Peyer's patch (tissue), 4 donors: ENCODE data around the gene MOB3A.

Experiments
- POLR2A ChIP-seq, 2 donors: fragments of 450-650 bp; IDR thresholded peaks; one replicate each; pipeline ENCODE4 v1.5.1; 2017; ENCODE audit warnings: antibody characterized with exemption in 2 of 2, mild to moderate bottlenecking in 2 of 2, moderate library complexity in 2 of 2
- TF ChIP-seq, protein P1 (sequence below), 6 experiments: fragments of 450-650 bp in 4 of 6; fragments of 200-600 bp in 2 of 6; sonication (generic) in 1 of 6; IDR thresholded peaks; one replicate each; pipeline ENCODE4 v1.5.1; 2017 to 2019; ENCODE audit warnings: antibody characterized with exemption in 6 of 6, mild to moderate bottlenecking in 3 of 6, moderate library complexity in 1 of 6

DNA sequence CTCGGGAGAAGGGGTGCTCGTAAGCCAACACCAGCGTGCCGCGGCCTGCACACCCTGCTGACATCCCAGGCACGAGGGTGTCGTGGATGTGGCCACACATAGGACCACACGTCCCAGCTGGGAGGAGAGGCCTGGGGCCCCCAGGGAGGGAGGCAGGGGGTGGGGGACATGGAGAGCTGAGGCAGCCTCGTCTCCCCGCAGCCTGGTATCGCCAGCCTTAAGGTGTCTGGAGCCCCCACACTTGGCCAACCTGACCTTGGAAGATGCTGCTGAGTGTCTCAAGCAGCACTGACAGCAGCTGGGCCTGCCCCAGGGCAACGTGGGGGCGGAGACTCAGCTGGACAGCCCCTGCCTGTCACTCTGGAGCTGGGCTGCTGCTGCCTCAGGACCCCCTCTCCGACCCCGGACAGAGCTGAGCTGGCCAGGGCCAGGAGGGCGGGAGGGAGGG, 3.0 kb upstream of the MOB3A start:
- TF ChIP-seq, protein P1, sequence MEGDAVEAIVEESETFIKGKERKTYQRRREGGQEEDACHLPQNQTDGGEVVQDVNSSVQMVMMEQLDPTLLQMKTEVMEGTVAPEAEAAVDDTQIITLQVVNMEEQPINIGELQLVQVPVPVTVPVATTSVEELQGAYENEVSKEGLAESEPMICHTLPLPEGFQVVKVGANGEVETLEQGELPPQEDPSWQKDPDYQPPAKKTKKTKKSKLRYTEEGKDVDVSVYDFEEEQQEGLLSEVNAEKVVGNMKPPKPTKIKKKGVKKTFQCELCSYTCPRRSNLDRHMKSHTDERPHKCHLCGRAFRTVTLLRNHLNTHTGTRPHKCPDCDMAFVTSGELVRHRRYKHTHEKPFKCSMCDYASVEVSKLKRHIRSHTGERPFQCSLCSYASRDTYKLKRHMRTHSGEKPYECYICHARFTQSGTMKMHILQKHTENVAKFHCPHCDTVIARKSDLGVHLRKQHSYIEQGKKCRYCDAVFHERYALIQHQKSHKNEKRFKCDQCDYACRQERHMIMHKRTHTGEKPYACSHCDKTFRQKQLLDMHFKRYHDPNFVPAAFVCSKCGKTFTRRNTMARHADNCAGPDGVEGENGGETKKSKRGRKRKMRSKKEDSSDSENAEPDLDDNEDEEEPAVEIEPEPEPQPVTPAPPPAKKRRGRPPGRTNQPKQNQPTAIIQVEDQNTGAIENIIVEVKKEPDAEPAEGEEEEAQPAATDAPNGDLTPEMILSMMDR (IDR thresholded peaks at IDR 0.05), result no peak
- no peak for TF ChIP-seq POLR2A (IDR thresholded peaks at IDR 0.05)
